Left lung (tissue), 10 donors: ENCODE data around the gene DISP1. TPM values are rescaled to one million over a fixed set of nuclear protein-coding genes. Genes with fewer than 3 reads are reported as not detected.

Experiments used
- ATAC-seq: fragments of 200-7000 bp; cut with Tn5 transposase; one replicate; pipeline ENCODE4 v1.9.1; 2020; ENCODE audit warnings: moderate library complexity
- DNase-seq, 4 donors: peaks; one replicate each; pipeline ENCODE4 v3.0.0-alpha.2; 2013 to 2020
- H3K27ac ChIP-seq, 2 donors: fragments of 200-600 bp; sonication (generic) in 1 of 2; one replicate each; pipeline versions ENCODE4 v1.5.0 to v1.8.0; 2020 to 2021
- H3K27me3 ChIP-seq, 2 donors: fragments of 200-600 bp; sonication (generic) in 1 of 2; one replicate each; pipeline versions ENCODE4 v1.5.0 to v1.8.0; 2020 to 2021
- H3K36me3 ChIP-seq, 2 donors: fragments of 200-600 bp; sonication (generic) in 1 of 2; one replicate each; pipeline versions ENCODE4 v1.5.0 to v1.8.0; 2020 to 2021
- H3K4me1 ChIP-seq, 2 donors: fragments of 200-600 bp; one replicate each; pipeline ENCODE4 v1.8.0; 2021
- H3K4me3 ChIP-seq, 2 donors: fragments of 200-600 bp; sonication (generic) in 1 of 2; one replicate each; pipeline versions ENCODE4 v1.5.0 to v1.8.0; 2020 to 2021; ENCODE audit warnings: mild to moderate bottlenecking in 1 of 2
- H3K9me3 ChIP-seq, 2 donors: fragments of 200-600 bp; sonication (generic) in 1 of 2; one replicate each; pipeline versions ENCODE4 v1.5.0 to v1.8.0; 2020 to 2021
- CTCF ChIP-seq, 2 donors: fragments of 200-600 bp; sonication (generic) in 1 of 2; IDR thresholded peaks; one replicate each; pipeline versions ENCODE4 v1.5.0 to v1.8.0; 2021; ENCODE audit warnings: antibody characterized with exemption in 2 of 2
- intact Hi-C, 2 donors: fragments of 100-400 bp; cut with DNase I; formaldehyde crosslinking; loops; one replicate each; pipeline versions ENCODE4 v1.11.2 to v1.14.2; 2022
- polyA plus RNA-seq, 6 donors: library from polyadenylated mRNA; unstranded; fragments of 120-200 nt; gene quantifications; one replicate each; pipeline ENCODE4 v1.2.1, GENCODE V29; 2013; ENCODE audit not compliant: insufficient read length in 6 of 6
- total RNA-seq, 2 donors: library from RNA; stranded (reverse); fragmentation: NEBNext Ultra II Directional; extraction: Animal tissue kit (Norgen Biotek cat#: 25700); gene quantifications; one replicate each; pipeline ENCODE4 v1.2.1, GENCODE V29; 2021
- donor health status: DM: no; HTN: yes; CAD: no.
- donor health status: DM: no; HTN: no; CAD: no.

The DISP1 gene
- total and polyA plus RNA-seq, 8 donors, result 17.2 to 23.9 (median 20.5) TPM

GRCh38 chr1:222783051-222783450 is 31.8 kb upstream of the DISP1 start:
- Histone ChIP-seq H3K4me3 (no peak overlapping the region), H3K4me1 (peaks cover 2 to 9% of the 10 kb centered on the region in 2 donors), H3K27me3 (no peaks in the 10 kb centered on the region), H3K27ac (no peak overlapping the region), H3K9me3 (no peaks in the 10 kb centered on the region), H3K36me3 (no peaks in the 10 kb centered on the region)
- intact Hi-C loops, result no loop called here
- DNase-seq (no peak), ATAC-seq (no peak)
- no peak for TF ChIP-seq CTCF (IDR thresholded peaks at IDR 0.05)

- no peak overlapping the region for H3K27ac ChIP-seq
- no peaks in the 10 kb centered on the region for H3K36me3 ChIP-seq
- DNase-seq, result no peak
- intact Hi-C loops, result no loop called here
- H3K4me3 ChIP-seq, result no peak overlapping the region
- TF ChIP-seq CTCF (IDR thresholded peaks at IDR 0.05), result no peak
- peaks cover 0 to 9% of the 10 kb centered on the region in 2 donors for H3K4me1 ChIP-seq
- ATAC-seq, result peak; percentile 37
- H3K9me3 ChIP-seq, result no peaks in the 10 kb centered on the region
- H3K27me3 ChIP-seq, result no peaks in the 10 kb centered on the region
These were observed 30.5 kb upstream of the DISP1 start for GRCh38 chr1:222784371-222784770.

GRCh38 chr1:222784916-222785315 is 29.9 kb upstream of the DISP1 start:
- H3K27ac ChIP-seq, result no peak overlapping the region
- no peaks in the 10 kb centered on the region for H3K27me3 ChIP-seq
- peak; percentile 51 for ATAC-seq
- no peaks in the 10 kb centered on the region for H3K36me3 ChIP-seq
- intact Hi-C loops, result no loop called here
- H3K9me3 ChIP-seq, result no peaks in the 10 kb centered on the region
- peaks cover 0 to 9% of the 10 kb centered on the region in 2 donors for H3K4me1 ChIP-seq
- H3K4me3 ChIP-seq, result no peak overlapping the region
- no peak for DNase-seq
- no peak for TF ChIP-seq CTCF (IDR thresholded peaks at IDR 0.05)

- H3K9me3 ChIP-seq, result no peaks in the 10 kb centered on the region
- no peaks in the 10 kb centered on the region for H3K36me3 ChIP-seq
- H3K4me1 ChIP-seq, result peaks cover 0 to 9% of the 10 kb centered on the region in 2 donors
- ATAC-seq (peak; percentile 10), DNase-seq (no peak)
- no peak overlapping the region for H3K4me3 ChIP-seq
- intact Hi-C loops, result no loop called here
- H3K27ac ChIP-seq, result no peak overlapping the region
- TF ChIP-seq CTCF (IDR thresholded peaks at IDR 0.05), result no peak
- H3K27me3 ChIP-seq, result no peaks in the 10 kb centered on the region
These were observed 29.3 kb upstream of the DISP1 start for GRCh38 chr1:222785529-222785928.

GRCh38 chr1:222786121-222786520 is 28.7 kb upstream of the DISP1 start:
- no peaks in the 10 kb centered on the region for H3K36me3 ChIP-seq
- no peak overlapping the region for H3K27ac ChIP-seq
- peak in 1 of 4 donors; percentile 21 for DNase-seq
- H3K4me3 ChIP-seq, result no peak overlapping the region
- intact Hi-C loops, result no loop called here
- H3K4me1 ChIP-seq, result peaks cover 0 to 9% of the 10 kb centered on the region in 2 donors
- TF ChIP-seq CTCF (IDR thresholded peaks at IDR 0.05), result no peak
- ATAC-seq, result no peak
- no peaks in the 10 kb centered on the region for H3K9me3 ChIP-seq
- H3K27me3 ChIP-seq, result no peaks in the 10 kb centered on the region
